IPS DF 19.7 (cell line): ENCODE measurements around the gene TIE1.

Source experiments
- DNase-seq: peaks from one replicate; pipeline ENCODE4 v3.0.0-alpha.2; 2013; ENCODE audit warnings: low read depth, low spot score

Gene TIE1

DNA sequence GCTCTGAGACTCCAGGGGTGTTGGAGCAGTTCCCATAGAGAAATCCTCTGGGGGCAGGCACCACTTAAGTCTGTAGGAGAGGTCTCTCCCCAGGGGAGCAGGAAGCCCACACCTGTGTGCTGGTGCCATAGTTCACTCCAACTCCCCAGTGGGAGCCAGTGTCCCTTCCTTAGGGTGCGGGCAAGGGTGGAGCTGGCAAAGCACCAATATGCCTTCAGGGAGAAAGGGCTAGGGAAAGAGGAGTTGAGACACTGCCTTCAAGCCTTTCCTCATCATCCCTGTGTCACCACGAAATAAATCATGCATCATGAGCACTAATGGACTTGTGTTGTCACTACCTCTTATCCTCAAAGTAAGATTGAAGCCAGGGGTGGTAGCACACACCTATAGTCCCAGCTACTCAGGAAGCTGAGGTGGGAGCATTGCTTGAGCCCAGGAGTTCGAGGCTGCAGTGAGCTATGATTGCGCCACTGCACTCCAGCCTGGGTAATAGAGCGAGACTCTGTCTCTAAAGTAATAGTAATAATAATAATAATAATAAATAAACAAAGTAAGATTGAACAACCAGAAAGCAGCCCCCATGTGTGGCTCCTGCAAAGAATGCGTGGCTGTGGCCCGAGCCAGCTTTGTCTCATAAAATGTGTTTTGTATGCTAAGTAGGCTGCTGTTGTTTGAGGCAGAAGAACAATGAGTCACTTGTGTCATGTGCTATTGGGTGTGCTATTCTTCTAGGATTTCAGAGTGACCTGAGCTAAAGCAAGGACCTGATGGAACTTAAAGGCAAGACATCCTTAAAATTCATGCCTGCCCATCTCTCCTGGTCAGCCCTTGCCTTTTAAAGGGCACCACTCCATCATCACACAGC, 6.7 kb upstream of the TIE1 start:
- DNase-seq = no peak

DNA sequence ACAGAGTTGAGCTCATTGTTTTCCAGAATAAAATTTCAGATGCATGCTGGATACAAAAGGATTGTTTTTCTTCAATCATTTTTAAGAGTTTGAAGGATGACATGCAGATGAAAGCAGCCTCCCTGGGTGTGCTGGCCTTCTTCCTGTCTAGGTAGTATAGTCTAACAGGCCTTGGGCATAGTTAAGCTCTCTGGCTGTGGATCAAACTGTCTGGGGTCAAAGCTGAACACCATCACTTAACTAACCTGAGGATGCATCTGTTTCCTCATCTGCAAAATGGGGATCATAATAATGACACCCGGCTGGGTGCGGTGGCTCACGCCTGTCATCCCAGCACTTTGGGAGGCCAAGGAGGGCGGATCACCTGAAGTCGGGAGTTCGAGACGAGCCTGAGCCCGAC, 6.0 kb upstream of the TIE1 start:
- no peak for DNase-seq

DNA sequence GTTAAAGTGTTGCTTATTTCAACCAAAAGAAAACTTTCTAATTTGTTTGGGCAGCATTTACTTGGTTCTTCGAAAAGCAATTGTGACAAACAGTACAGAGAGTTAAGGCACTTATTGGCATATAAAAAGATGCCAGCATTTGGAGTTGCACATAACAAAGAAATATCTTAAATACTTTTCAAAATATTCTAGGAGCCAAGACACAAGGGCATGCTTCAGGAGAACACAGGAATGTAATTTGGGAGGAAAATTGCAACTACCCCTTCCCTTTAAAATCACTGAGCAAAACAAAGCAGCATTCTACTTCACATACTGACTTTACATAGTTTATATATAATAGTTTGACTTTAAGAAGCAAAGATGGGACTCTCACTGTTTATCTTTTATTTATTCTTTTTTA, 4.6 kb upstream of the TIE1 start:
- no peak for DNase-seq

DNA sequence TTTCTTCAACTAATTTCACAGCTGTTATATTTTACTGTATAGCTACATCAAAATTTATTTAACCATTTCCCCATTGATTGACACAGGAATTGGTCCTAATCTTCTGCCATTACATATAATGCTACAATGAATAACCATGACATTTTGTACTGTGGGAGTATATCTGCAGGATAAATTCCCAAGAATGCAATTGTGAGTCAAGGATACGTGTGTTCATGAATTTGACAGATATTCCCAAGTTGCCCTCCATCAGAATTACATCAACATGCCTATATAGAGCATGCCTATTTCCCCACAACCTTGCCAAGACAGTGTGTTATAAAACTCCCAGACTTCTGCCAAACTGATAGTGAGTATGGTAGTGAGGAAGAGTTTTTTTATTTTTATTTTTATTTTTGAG, 2.7 kb upstream of the TIE1 start:
- DNase-seq = no peak

DNA sequence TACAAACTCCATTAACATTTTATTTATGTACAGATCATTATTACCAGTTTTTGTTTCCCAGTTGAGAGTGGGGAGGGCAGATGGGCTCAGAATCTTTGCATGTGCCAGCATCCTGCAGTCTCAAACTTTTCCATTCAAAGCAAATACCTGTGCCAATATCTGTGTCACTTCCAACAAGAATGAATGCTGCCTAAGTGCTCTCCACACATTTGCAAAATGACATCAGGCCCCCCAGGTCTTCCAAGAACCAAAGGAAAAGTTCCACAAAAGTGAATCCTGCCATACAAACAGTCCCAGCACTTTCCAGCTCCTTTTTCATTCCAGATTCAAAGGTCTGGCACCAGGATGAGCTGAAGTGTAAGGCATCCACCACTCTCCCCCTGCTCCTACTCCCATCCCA, 1.7 kb upstream of the TIE1 start:
- DNase-seq = no peak

DNA sequence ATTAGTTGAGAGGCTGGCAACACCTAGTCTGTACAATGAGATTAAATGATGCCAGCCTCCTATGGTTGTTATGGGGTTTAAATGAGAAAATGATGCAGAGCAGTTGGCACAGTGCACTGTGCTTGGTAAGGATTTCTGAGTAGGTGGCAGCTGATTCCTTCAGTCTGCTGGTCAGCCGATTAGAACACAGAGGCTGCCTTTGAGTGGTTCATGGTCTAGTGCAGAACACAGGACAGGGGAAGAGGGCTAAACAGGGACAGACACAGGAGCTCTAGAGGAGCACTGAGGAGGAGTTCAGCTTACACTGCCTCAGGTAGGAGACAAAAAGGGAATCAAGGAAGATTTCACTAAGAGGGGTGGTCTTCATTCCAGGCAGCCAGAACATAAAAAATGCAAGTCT, 1.4 kb downstream of the TIE1 start:
- no peak for DNase-seq

DNA sequence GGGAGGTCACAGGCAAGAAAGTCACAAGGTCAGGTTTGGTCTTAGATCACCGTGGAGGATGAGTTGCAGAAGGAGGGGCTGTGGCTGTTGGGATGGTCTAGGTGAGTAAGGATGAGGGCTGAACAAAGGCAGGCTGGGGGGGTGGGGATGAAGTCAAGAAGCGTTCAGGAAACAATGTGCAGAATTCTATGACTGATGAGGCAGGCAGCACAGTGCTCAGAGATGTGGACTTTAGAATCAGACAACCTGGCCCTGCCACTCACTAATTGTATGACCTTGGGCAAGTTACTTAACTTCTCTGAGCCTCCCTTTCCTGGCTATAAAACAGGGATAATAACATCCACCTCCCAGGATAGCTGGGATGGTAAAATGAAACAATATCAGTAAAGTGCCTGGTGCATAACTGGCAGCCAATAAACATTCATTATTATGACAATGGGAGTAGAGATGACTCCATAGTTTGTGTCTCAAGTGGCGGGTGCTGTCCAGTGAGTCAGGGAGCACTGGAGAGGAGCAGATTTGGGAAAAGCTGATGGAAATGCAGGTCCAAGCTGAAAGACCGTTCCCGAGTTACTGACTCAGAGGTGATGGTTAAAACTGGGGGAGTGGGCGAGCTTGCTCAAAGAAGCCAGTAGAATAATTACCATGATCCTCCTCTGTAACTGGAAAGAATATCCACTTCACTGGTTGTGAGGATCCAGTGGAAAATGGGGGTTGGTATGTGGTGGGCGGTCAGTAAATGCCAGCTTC, 2.1 kb downstream of the TIE1 start:
- DNase-seq = no peak

DNA sequence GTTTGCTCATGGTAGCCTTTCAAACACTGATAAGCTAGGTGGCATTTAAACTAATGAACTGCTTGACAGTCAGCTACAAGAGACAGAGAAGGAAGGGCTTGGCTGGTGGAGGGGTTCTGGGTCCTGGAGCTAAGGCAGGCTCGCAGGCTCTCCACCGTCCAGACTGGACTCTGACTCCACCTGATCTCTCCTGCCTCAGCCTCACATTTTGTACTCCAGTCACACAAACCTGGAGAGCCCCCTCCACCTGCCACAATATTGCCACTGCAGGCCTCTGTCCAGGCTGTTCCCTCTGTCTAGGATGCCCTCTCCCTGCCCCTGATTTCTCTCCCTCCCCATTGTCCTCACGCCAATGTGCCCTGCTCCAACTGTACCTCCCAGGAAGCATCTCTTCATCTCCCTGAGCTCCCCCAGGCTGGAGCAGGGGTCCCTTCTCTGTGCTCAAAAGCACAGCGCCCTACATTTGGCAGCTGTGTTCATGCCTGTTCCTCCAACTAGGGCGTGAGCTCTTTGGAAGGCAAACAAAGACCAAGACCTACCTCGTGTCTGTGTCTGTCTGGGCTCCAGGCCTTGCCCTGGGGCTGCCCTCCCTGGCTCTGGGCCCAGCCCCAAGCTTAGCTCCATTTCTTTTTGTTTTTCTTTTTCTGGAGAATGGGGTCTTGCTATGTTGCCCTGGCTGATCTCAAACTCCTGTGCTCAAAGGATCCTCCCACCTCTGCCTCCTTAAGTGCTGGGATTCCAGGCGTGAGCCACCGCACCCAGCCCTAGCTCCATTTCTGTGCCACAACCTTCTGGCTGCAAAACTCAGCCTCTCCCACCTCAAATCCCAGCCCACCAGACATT, 2.9 kb downstream of the TIE1 start:
- DNase-seq = no peak

DNA sequence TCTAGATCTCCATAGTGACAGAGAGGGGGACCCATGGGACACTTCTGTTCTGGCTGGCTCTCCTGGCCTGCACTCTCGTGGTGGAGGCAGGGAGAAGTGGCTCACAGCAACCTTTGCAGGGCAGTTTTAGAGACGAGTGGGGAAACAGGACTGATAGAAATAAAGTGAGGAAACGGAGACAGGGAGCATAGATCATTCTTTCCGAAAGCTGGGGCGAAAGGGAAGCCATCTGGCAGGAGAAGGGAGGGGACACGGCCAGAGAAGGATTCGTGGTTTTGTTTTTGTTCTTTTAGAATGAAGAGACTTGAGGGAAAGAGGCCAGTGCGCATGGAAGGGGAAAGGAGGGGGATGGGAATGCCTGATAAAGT, 3.5 kb downstream of the TIE1 start:
- DNase-seq = no peak

DNA sequence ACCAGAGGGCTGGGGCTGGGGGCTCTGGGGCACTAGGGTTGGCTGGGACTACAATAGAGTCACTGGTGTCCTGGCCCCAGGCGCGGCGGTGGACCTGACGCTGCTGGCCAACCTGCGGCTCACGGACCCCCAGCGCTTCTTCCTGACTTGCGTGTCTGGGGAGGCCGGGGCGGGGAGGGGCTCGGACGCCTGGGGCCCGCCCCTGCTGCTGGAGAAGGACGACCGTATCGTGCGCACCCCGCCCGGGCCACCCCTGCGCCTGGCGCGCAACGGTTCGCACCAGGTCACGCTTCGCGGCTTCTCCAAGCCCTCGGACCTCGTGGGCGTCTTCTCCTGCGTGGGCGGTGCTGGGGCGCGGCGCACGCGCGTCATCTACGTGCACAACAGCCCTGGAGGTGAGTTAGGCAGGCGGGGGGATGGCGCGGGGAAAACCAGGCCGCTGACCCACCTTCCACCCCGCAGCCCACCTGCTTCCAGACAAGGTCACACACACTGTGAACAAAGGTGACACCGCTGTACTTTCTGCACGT, 4.1 kb downstream of the TIE1 start:
- DNase-seq = no peak

DNA sequence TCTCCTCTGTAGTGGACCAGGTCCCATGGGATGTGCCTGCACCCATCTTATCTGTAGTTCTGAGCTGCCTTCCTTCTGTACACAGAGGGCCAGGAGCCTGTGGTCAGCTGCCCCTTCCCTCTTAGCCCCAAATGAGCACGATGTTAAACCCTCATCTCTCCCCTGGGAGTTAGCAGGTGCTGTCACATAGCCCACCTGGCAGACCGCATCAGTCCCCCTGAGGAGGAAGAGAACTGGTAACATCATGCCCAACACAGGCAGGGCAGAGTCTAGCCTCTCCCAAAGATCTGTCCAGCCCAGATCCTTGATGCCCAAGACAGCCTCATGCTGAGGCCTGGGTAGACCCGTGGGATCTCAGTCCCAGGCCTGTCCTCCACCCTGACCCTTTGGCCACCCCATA, 4.7 kb downstream of the TIE1 start:
- DNase-seq = no peak

DNA sequence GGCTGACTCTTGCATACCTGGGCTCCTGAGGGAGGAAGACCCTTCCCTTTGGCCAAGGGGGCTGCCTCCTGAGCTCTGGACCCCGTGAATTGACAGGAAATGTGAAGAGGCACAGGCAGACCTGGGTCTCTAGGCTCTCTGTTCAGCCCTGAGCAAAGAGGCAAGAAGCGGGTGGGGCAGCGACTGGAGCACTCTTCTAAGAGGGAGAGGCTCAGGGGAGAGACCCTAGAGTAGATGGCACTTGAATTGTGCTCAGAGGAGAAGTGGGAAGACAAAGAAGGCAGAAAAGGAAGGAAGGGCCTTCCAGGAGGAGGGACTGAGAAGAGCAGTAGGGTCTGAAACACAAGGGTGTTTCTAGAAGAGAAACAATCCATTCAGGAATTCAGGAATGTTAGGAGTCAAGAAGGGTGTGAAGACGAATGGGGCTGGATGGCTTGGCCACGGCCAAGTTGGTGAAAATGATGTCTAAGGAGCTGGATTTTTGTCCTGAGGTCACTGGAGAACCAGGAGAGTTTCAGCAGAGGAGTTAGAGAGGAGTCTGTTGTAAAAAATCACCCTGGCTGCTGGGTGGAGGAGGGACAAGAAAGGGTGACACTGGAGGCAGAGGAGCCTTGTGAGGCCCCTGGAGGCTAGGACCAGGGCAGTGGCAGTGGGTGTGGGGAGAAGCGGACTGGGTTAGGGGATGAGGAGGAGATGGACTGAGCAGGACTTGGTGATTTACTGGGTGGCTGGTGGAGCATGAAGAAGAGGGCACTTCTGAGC, 5.3 kb downstream of the TIE1 start:
- DNase-seq = no peak

DNA sequence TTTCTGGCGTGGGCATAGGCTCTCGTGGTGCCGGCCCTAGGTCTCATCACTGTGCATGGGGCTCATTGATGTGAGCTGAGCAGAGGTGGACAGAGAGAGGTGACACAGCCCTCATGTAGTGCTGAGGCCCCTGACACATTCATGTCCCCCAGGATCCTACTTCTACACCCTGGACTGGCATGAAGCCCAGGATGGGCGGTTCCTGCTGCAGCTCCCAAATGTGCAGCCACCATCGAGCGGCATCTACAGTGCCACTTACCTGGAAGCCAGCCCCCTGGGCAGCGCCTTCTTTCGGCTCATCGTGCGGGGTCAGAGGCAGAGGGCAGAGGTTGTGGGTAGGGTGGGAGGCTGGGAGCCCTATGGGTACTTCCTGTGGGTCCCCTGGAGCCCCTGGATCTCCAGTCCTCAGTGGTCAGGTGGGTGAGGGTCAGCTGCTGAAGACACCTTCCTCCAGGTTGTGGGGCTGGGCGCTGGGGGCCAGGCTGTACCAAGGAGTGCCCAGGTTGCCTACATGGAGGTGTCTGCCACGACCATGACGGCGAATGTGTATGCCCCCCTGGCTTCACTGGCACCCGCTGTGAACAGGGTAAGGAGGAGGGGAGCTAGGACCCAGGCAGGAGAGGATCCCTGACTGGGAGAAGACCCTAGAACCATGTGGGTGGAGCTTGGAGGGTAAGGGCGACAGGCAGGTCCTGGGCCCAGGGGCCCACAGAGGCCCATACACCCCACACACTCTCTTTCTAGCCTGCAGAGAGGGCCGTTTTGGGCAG, 6.1 kb downstream of the TIE1 start:
- DNase-seq = no peak

DNA sequence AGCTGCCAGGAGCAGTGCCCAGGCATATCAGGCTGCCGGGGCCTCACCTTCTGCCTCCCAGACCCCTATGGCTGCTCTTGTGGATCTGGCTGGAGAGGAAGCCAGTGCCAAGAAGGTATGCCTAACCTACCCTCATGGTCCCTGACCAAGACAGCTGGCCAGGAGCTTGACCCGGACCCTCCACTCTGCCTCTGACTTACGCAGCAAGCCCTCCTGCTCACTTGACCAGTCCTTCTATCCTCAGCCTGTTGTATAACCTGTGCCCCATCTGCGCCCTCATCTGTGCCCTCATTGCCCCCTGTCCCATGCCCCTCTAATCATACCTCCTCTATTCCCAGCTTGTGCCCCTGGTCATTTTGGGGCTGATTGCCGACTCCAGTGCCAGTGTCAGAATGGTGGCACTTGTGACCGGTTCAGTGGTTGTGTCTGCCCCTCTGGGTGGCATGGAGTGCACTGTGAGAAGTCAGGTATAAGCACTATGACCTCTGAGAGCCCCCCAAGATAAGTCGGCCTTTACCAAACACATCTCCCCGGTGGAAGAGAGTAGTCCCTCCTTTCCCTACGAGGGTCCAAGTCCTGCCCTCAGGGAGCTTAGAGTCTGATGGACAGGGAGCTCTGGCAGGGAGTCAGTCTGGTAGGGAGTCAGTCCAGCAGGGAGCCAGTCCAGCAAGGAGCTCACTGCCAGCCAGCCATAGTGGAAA, 6.8 kb downstream of the TIE1 start:
- no peak for DNase-seq

DNA sequence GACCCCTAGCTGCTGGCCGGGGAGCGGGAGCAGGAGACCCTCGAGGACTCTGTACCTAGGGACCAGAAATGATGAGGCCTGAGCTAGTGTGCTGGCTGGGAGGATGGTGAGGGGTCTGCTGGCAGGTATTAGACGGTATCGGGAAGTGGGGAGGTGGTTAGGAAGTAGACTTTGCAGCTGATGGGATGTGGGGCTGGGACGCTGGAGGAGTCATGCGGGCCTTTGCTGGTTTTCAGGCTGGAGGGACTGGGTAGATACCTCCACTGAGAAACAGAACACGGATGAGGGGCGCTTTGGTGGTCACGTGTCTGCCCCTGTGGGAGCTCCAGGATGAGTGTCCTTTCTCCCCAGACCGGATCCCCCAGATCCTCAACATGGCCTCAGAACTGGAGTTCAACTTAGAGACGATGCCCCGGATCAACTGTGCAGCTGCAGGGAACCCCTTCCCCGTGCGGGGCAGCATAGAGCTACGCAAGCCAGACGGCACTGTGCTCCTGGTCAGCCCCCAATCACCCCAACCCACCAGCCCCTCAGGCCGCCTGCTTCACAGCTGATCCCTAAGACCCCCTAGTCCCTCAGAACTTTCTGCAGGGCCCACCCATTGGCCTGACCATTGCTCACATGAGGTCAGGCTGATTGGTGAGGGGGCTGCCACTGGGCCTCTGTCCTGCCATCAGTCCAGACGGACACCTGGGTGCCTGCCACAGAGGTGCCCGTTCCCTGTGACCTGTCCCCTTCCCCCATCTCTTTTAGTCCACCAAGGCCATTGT, 8.0 kb downstream of the TIE1 start:
- no peak for DNase-seq

DNA sequence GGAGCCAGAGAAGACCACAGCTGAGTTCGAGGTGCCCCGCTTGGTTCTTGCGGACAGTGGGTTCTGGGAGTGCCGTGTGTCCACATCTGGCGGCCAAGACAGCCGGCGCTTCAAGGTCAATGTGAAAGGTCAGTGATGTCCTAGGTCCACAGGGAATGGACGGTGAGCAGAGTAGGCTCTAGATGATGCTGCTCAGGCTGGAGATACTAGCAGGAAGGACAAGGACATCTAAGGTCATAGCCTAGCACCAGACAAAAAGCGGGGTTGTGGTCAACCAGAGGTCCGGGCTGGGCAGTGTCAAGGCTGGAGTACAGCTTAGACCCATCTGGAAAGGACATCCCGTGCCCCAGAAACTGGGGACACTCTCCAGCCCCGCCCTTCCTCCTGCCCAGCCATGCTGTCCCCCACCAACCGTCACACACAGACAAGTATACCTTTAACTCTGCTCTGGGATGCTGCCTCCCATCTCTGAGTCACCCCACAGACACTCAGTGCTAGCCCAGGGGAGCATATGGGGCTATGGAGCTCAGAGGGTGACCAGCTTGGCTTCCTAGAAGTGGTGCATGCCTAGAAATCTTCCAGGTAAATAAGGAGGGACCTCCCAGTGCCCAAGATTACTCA, 8.7 kb downstream of the TIE1 start:
- DNase-seq = no peak

DNA sequence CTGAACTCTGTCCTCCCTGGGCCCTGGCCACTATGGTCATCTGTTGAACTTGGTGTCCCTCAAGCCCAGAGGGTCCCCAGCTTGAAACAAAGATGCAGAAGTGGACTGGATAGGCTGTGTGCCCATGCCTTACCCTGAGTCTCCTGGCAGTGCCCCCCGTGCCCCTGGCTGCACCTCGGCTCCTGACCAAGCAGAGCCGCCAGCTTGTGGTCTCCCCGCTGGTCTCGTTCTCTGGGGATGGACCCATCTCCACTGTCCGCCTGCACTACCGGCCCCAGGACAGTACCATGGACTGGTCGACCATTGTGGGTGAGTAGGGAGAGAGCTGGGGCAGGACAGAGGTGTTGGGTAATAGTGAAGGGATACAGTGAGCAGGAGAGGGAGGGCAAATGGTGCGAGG, 10.7 kb downstream of the TIE1 start:
- no peak for DNase-seq

DNA sequence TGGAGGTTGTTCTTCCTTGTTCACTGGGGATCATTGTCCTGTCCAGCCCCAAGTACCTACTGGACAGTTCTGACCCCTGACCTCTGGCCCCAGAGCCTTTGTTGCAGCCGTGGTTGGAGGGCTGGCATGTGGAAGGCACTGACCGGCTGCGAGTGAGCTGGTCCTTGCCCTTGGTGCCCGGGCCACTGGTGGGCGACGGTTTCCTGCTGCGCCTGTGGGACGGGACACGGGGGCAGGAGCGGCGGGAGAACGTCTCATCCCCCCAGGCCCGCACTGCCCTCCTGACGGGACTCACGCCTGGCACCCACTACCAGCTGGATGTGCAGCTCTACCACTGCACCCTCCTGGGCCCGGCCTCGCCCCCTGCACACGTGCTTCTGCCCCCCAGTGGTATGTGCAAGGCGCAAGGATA, 11.4 kb downstream of the TIE1 start:
- DNase-seq = no peak
